Panc1 (cell line): ENCODE data around the gene TSPOAP1. TPM values are rescaled to one million over a fixed set of nuclear protein-coding genes. Genes with fewer than 3 reads are reported as not detected.

Experiments
- ATAC-seq: fragments of 200-7000 bp; cut with Tn5 transposase; 2 replicates; pipeline ENCODE4 v1.9.1; 2020; ENCODE audit warnings: mild to moderate bottlenecking, moderate library complexity
- BruUV-seq: library from RNA; stranded (reverse); fragments of 400-500 nt; replicated peaks from 2 replicates; lab custom pipeline; 2021; lab: Mats Ljungman, UMichigan
- CTCF ChIA-PET: fragments of 300-600 bp; sonication (Branson Sonifier 250); formaldehyde crosslinking; loops from one replicate; lab custom pipeline; 2022; ENCODE audit warnings: antibody characterized with exemption; lab: Charles Lee
- POLR2A ChIA-PET: fragments of 300-600 bp; sonication (Branson Sonifier 250); formaldehyde crosslinking; loops from one replicate; lab custom pipeline; 2022; ENCODE audit warnings: antibody characterized with exemption; lab: Charles Lee
- DNase-seq: peaks from one replicate; pipeline ENCODE4 v3.0.0-alpha.2; 2010; ENCODE audit warnings: low read depth, low spot score
- H3K27ac ChIP-seq: 2 replicates; pipeline ENCODE4 v1.5.1; 2011; ENCODE audit warnings: mild to moderate bottlenecking, low read length, inconsistent platforms
- H3K27me3 ChIP-seq: fragments of 200-500 bp; sonication (Bioruptor generic); 2 replicates; pipeline ENCODE4 v1.6.0; 2014; ENCODE audit warnings: low read length, inconsistent platforms; ENCODE audit not compliant: control insufficient read depth, insufficient read depth
- H3K36me3 ChIP-seq: fragments of 200-500 bp; sonication (Bioruptor generic); 2 replicates; pipeline ENCODE4 v1.5.1; 2014; ENCODE audit warnings: inconsistent platforms, mild to moderate bottlenecking, low read length, moderate library complexity; ENCODE audit not compliant: control insufficient read depth, insufficient read depth
- H3K4me1 ChIP-seq: 2 replicates; pipeline ENCODE4 v1.5.1; 2011; ENCODE audit warnings: inconsistent platforms, mild to moderate bottlenecking, low read length, moderate library complexity; ENCODE audit not compliant: control insufficient read depth, insufficient read depth
- H3K4me3 ChIP-seq, 2 experiments: 2 replicates each; pipeline ENCODE4 v1.5.1; 2011 to 2012; ENCODE audit warnings: low read depth in 2 of 2, low read length in 2 of 2, mild to moderate bottlenecking in 2 of 2, inconsistent platforms in 1 of 2, moderate library complexity in 1 of 2
- H3K9me3 ChIP-seq: fragments of 200-500 bp; sonication (Bioruptor generic); 2 replicates; pipeline ENCODE4 v1.5.1; 2014; ENCODE audit warnings: low read depth, mild to moderate bottlenecking, inconsistent platforms, low read length, moderate library complexity; ENCODE audit not compliant: control insufficient read depth, insufficient read depth
- POLR2AphosphoS5 ChIP-seq: IDR thresholded peaks from 2 replicates; pipeline ENCODE4 v1.6.1; 2012; ENCODE audit warnings: mild to moderate bottlenecking, low read depth, low read length, moderate library complexity
- REST ChIP-seq, 2 experiments: IDR thresholded peaks; 2 replicates each; pipeline ENCODE4 v1.6.1; 2011 to 2012; ENCODE audit warnings: low read depth in 2 of 2, control low read depth in 1 of 2, low read length in 1 of 2, mild to moderate bottlenecking in 1 of 2, moderate library complexity in 1 of 2; ENCODE audit not compliant: insufficient read depth in 1 of 2
- SIN3A ChIP-seq: IDR thresholded peaks from 2 replicates; pipeline ENCODE4 v1.6.1; 2012; ENCODE audit warnings: low read depth, mild to moderate bottlenecking, low read length, moderate library complexity, borderline replicate concordance; ENCODE audit not compliant: insufficient read depth
- TCF7L2 ChIP-seq: IDR thresholded peaks from 2 replicates; pipeline ENCODE4 v1.6.1; 2011; ENCODE audit warnings: mild to moderate bottlenecking, low read depth, low read length, inconsistent platforms
- in situ Hi-C: cut with HindIII; loops from 2 replicates; pipeline ENCODE4 v1.10.0; 2016; ENCODE audit warnings: low sequenced_read_pairs, low pct_unique_long_range_greater_than_20kb
- intact Hi-C: fragments of 100-400 bp; cut with micrococcal nuclease; formaldehyde crosslinking; loops from one replicate; pipeline ENCODE4 v1.10.0; 2022; ENCODE audit not compliant: unreplicated experiment
- total RNA-seq: library from RNA; stranded (reverse); gene quantifications from one replicate; pipeline ENCODE4 v1.2.1, GENCODE V29; 2021; ENCODE audit not compliant: unreplicated experiment
- TF ChIP-seq, protein P1 (sequence below): fragments of 450-650 bp; IDR thresholded peaks from 2 replicates; pipeline ENCODE4 v1.5.1; 2017; ENCODE audit warnings: mild to moderate bottlenecking

The TSPOAP1 gene
- total RNA-seq, 1 experiment from 2014 or later: 0.05 TPM

DNA sequence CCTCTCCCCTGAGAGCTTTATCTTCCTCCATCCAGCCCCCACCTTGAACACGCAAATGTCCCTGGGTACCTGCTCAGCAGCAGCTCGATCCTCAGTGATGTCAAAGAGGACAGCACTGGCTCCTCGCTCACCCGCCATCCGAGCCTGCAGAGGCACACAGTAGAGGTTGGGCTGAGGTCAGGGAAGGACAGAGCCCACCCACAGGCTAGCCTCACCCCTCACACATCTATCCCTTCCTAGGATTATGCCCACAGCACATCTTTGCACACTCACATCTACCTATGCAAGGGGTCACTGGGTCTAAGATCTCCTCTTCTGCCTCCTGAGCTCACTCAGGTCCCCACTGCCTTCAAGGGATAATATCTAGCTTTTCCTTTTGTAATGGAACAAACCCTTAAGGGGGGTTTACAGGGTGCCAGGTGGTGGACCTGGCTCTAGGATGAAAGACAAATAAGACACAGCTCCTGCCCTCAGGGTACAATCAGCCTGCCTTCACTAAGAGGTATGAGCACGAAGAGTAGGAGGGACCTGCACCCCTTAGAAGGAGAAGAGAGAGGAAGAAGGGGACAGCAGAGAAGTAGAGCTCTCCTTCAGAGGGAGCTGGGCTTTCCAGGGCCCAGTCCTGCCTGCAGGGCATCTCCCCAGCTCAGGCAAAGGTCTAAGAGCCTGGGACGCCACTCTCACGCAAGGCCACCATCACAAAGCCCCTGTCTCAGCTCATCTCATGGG is 35.0 kb upstream of the TSPOAP1 start:
- POLR2A ChIA-PET: no interaction called here
- H3K27ac ChIP-seq: no peak overlapping the region
- H3K4me1 ChIP-seq: no peaks in the 10 kb centered on the region
- no peaks in the 10 kb centered on the region for H3K9me3 ChIP-seq
- in situ Hi-C loops (no loop called here), intact Hi-C loops (no loop called here)
- no peaks in the 10 kb centered on the region for H3K27me3 ChIP-seq
- no TSS peak for BruUV-seq
- H3K36me3 ChIP-seq: no peaks in the 10 kb centered on the region
- TF ChIP-seq POLR2AphosphoS5 (no peak), SIN3A (no peak), REST (IDR thresholded peaks at IDR 0.05; ENCODE audit: insufficient read depth in 1 of 2, low read depth in 2 of 2, low read length in 1 of 2) (no peak), TCF7L2 (no peak)
- TF ChIP-seq, protein P1, sequence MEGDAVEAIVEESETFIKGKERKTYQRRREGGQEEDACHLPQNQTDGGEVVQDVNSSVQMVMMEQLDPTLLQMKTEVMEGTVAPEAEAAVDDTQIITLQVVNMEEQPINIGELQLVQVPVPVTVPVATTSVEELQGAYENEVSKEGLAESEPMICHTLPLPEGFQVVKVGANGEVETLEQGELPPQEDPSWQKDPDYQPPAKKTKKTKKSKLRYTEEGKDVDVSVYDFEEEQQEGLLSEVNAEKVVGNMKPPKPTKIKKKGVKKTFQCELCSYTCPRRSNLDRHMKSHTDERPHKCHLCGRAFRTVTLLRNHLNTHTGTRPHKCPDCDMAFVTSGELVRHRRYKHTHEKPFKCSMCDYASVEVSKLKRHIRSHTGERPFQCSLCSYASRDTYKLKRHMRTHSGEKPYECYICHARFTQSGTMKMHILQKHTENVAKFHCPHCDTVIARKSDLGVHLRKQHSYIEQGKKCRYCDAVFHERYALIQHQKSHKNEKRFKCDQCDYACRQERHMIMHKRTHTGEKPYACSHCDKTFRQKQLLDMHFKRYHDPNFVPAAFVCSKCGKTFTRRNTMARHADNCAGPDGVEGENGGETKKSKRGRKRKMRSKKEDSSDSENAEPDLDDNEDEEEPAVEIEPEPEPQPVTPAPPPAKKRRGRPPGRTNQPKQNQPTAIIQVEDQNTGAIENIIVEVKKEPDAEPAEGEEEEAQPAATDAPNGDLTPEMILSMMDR: no peak
- ATAC-seq: no peak
- CTCF ChIA-PET: no interaction called here
- no peak for DNase-seq
- H3K4me3 ChIP-seq: no peak overlapping the region

- DNase-seq: no peak
- H3K4me1 ChIP-seq: no peaks in the 10 kb centered on the region
- H3K9me3 ChIP-seq: no peaks in the 10 kb centered on the region
- ATAC-seq: no peak
- in situ Hi-C loops (no loop called here), intact Hi-C loops (no loop called here)
- POLR2A ChIA-PET: no interaction called here
- no peaks in the 10 kb centered on the region for H3K36me3 ChIP-seq
- TF ChIP-seq TCF7L2 (no peak), SIN3A (no peak), REST (IDR thresholded peaks at IDR 0.05; ENCODE audit: insufficient read depth in 1 of 2, low read depth in 2 of 2, low read length in 1 of 2) (no peak), POLR2AphosphoS5 (no peak)
- TF ChIP-seq, protein P1: no peak
- no peak overlapping the region for H3K27ac ChIP-seq
- H3K27me3 ChIP-seq: no peaks in the 10 kb centered on the region
- CTCF ChIA-PET: interaction anchor here (0.5 to 0.7 kb wide), 2 partner anchors 9 to 45 kb away, joined by 3 read pairs; no protein-coding TSS in a partner anchor
- no peak overlapping the region for H3K4me3 ChIP-seq
- no TSS peak for BruUV-seq
Observed at GRCh38 chr17:58362368-58363014, 33.9 kb upstream of the TSPOAP1 start.
